CD4-positive, alpha-beta T cell treated with Interleukin-4 for 1 hour (primary cell): ENCODE data around the gene CXXC4.

Experiments used
- DNase-seq, 2 donors: peaks; one replicate each; pipeline ENCODE4 v3.0.0-alpha.2; 2020 to 2022

Gene CXXC4

GRCh38 chr4:104488151-104488550, 6.5 kb downstream of the CXXC4 start:
- DNase-seq, result no peak

DNA sequence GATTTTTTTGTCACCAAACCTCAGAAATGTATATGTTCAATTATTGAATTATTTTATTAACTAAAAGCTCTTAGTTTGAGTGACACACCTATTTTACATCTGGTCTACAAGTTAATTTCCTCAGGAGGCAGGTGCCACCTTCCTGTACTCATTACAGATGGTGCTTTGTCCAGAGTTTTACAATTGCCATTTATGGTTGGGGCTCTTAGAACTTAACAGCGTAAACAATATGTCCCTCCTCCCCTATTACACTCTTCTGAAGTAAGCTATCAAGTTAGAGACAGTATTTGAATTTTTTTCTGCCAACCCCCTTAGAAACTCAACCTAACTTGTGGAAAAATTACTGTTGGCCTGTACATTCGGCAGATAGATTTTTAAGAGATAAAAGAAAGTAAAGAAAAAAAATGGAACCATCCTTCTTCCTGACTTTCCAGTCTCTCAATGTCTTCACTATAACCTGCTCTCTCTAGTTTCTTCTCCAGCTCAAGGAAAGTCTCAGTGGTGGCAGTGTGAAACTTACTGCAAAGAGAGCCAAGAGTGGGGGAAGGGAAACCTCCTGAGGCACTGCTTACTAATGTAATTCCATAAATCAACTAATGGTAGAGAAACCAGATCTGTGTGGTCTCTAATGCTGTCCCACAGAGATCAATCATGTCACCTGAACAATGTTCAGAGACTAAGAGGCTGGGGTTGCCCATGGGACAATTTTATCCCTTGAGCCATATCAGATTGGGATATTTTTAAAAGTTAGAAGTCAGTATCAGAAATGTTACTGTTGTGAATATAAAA, 7.8 kb downstream of the CXXC4 start:
- no peak for DNase-seq

DNA sequence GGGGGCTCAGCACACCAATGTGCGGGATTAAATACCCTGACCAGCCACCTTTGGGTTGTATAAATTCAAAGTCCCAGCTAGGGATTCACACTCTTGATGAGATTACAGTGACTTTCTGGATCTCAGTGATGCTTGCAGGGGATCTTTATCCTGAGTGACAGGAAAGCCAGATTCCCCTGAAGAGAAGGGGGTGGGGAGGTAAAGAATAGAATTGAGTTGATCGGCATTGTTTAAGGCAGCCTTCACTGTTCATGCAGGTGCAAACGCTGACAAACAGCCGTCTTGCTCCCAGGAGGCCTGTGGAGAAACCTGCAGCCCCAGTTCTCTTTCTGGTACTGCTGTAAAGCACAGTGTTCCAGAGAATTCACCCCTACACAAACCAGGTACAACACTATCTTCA, 19.0 kb downstream of the CXXC4 start:
- no peak for DNase-seq

GRCh38 chr4:104472766-104473165, 21.9 kb downstream of the CXXC4 start:
- DNase-seq, result no peak

DNA sequence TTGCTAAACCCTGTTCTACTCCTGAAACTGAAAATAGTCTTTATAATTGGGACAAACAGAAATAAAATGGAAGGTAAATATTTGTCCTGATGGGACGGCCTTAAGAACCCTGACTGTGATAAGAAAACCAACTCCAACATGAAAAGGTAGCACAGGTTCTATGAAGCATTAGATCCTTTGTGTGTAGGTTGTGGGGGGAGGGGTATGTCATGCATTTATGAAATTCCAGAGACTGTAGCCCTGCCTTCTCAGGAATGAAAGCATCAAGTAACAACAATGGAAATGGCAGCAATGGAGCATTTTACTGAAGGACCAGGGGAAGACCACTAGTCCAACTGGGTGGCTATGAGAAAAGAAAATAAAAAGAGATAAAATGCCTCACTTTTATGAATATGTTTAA, 23.9 kb downstream of the CXXC4 start:
- no peak for DNase-seq

DNA sequence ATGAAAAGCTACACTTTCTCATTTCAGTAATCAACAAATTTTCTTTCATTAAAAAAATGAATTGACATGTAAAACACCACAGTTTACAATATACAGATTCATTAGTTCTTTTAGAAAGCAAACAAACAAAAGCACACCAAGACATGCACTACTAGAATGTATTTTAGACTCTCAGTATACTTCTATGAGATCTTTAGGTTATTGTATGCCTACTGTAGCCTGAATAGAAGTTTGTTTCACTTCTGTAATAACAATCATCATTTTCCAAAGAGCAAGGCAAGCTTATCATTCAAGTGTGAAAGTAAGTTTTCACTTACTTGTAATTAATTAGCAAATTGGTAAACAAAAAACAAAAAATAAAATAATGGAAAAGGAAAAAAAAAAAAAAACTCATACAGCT, 24.9 kb downstream of the CXXC4 start:
- DNase-seq, result no peak

GRCh38 chr4:104465619-104466018, 29.1 kb downstream of the CXXC4 start:
- DNase-seq, result no peak

- no peak for DNase-seq
Measured at GRCh38 chr4:104465201-104465600, 29.5 kb downstream of the CXXC4 start.

DNA sequence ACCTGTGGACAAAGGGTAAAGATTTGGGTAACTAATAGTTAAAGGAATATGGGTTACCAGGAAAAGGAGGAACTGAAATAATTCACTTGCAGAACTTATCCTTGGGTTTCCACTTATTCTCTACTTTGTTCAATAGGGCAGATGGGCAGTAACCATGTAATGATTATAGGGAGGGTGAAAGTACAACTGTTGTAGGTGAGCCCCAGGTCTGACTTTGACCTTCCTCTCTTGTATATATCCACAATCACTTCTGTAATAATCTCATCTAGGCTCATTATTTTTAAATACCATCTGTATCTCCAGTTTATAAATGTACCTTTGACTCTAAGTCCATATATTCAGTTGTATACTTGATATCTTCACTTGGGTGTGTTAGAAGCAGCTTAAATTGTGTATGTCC, 32.1 kb downstream of the CXXC4 start:
- DNase-seq, result no peak

DNA sequence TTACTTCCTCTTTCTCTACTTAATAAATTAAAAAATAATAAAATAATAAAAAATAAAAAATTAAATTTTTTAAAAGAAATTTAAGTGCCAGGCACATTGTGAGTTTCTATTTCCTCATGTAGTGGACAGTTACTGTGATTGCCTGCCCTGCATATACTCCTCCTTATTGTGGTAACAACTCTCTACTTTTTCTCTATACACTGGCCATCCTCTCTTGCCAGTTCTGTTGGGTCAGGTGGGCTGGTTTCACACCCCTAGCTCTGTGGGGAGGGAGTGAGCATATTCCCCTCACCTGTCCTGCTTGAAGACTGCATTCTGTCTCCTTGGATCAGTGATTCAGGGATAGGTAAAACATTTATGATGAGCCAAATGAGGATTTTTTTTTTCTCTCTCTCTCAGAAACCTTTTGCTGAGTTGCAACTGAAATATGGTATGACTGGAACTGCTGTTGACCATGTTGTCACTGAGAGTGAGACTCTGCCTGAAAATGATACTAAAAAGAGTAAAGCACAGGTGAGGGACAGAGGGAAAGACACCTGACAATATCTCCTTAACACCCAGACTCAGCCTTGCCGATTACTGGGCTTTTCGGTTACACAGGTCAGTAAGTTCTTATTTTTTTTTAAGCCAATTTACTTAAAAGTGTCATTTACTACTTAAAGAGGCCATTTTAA, 37.2 kb downstream of the CXXC4 start:
- no peak for DNase-seq

GRCh38 chr4:104451573-104451972, 43.1 kb downstream of the CXXC4 start:
- no peak for DNase-seq

DNA sequence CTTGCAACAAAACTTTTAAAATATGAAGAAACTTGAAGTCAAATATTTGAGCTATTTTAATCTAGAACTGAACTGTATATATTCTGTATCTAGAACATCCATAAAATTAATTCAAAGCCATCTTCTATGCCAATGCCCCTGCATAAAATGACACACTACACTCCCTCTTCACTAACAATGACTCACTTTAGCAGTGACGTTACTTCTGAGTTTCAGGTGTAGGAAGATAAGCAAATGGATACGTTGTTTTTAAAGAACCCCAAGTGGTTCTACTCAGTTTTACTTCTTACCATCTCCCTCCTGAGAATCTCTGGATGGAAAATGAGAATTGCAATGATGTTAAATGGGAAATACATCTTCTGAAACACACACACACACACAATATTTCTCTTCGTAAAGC, 45.2 kb downstream of the CXXC4 start:
- no peak for DNase-seq

- no peak for DNase-seq
Measured at GRCh38 chr4:104447294-104447693, 47.4 kb downstream of the CXXC4 start.

DNA sequence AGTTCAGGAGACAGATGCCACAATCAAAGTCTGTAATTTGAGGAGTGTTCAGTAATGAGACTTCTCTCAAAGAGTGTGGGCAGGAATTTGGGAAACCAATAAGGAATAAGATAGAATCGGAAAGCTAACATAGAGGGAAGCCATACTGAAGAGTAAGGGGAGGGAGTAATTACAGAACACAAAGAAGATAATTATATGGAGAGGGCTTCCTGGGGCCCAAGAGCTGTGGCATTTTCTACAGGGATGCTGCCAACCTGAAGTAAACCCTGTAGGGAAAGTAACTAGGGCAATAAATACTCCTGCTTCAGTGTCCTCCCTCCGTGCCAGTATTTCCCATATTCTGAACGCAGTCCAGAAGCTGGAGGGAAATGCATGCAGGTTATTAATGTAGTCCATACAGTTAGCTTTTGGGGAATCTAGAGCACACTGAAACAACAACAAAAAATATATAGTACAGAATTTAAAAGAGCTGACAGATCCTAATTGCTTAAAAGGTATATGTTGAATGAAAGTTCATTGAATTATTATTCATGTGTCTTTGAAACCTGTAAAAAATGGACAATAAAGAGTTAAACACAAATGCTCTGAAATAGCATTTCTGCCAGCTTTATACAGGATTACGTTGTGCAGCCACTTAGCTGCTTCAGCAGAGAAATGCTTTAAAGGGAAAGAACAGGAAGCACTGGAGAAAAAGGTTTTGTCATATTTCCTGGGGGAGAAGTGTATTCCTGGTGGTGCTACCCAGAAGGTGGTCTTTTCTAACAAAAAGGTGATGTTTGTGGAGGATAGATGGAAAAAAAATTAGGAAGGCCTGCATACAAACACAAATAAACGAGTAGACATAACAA, 48.0 kb downstream of the CXXC4 start:
- DNase-seq, result no peak

- DNase-seq, result no peak
Measured at GRCh38 chr4:104444685-104445084, 50.0 kb downstream of the CXXC4 start.

DNA sequence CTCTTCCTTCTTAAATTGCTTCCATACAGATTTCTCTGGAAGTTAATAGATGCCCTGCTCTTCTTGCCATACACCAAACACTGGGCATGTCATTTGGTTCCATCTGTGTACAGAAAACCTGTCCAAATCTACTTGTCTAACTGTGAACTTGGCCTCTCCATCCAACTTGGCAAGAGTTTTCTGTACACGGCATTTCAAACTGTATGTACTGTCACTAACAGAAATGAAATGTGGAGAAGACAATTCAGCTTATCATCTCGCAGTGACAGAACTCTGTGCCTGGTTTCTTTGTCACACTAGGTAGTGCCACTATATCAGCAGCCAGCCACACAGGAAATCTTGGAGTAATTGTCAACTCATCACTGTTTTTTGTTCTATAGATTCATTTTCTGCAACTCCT, 58.2 kb downstream of the CXXC4 start:
- no peak for DNase-seq

GRCh38 chr4:104429150-104429741, 65.4 kb downstream of the CXXC4 start:
- DNase-seq, result no peak

GRCh38 chr4:104425948-104426347, 68.7 kb downstream of the CXXC4 start:
- DNase-seq, result no peak

- no peak for DNase-seq
Measured at GRCh38 chr4:104424989-104425388, 69.7 kb downstream of the CXXC4 start.

GRCh38 chr4:104424475-104424941, 70.2 kb downstream of the CXXC4 start:
- DNase-seq, result no peak

GRCh38 chr4:104421566-104421965, 73.1 kb downstream of the CXXC4 start:
- no peak for DNase-seq

DNA sequence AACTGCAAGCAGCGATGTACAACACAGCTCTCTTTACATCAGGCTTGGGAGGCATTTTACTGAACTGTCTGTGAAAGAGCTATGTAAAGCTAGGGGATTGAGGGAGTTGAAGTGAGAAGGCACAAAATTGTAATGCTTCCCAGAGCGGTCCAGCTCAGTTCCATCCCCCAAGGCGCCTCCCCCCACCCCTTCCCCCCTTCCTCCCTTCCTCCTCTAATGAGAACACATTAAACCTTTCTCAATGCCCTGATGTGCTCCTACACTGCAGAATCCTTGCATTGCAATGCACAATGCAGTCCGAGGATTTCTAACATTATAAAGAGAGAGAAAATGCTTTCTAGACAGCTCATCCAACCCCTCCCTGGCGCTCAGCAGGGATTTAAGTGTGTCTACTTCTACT, 73.9 kb downstream of the CXXC4 start:
- DNase-seq, result no peak
